Activated naive CD4-positive, alpha-beta T cell treated with Interleukin-2 at 50 U/mL for 16 hours (primary cell): ENCODE data around the gene FSIP1.
A peak's percentile ranks its signal among the peaks of the same experiment; 100 is the strongest.

Experiments
- DNase-seq: peaks from one replicate; pipeline ENCODE4 v3.0.0-alpha.2; 2020

FSIP1 gene

GRCh38 chr15:39613271-39613670 is 169.4 kb downstream of the FSIP1 start:
- DNase-seq = no peak

DNA sequence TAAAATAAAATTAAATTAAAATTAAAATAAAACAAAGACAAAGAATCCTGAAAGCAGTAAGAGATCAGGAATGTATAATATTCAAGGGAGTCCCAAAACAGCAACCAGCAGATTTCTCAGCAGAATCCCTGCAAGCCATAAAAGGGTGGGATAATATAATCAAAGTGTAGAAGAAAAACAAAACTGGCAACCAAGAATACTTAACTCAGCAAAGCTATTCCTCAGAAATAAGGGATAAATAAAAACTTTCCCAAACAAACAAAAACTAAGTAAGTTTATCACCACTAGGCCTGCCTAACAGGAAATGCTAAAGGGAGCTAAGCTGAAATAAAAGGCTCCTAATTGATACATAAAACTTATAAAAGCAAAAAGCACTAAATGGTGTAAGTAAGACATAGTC is 172.0 kb downstream of the FSIP1 start:
- no peak for DNase-seq

DNA sequence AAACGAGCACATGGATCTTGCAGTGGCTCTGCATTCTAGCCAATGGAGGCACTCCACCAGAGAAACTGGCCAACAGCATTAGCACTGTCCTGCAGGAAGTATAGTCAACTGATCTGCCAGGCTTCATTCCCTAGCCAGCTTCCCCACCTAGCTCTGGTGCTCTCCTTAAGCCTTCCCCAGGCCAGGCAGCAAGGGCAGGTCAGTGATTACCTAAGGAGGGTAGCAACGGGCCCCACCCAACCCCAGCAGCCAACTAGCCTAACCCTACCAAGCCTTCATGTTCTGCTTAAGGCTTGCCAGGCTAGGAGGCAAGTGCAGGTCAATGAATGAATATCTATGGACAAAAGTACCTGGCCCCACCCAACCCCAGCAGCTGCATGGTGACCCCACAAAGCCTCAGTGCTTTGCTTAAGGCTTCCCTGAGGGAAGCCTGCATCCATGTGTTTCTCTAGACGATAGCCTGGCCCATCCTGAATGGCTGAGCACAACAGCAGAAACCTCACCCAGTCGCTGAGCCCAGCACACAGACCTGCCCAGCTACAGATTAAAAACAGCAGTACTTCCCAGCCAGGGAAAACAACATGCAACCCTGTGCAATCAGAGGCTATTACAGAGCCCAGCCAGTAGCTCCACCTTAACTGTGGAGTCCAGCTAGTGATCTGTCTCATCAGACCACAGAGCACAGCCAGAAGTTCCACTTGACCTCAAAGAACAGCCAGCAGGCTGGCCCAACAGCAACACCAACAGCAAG is 173.3 kb downstream of the FSIP1 start:
- DNase-seq = no peak

GRCh38 chr15:39608185-39609139 is 174.2 kb downstream of the FSIP1 start:
- DNase-seq = no peak

DNA sequence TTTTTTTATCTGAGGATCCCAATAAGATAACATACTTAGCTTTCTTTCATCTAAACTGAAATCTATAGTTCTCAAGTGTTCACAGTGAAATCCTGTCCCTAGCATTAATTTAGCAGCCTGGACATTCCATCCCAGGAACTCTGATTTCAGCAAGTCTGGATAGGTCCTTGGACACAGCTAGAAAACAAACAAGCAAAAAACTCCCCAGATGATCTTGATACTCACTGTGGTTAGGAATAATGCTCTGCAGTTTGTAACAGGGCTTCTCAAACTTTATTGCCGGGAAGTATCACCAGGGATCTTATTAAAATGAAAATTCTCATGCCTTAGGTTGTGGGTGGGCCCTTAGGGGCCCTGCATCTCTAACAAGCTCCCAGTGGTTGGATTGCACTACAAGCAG is 177.5 kb downstream of the FSIP1 start:
- DNase-seq = no peak

GRCh38 chr15:39602143-39602542 is 180.5 kb downstream of the FSIP1 start:
- DNase-seq = no peak

DNA sequence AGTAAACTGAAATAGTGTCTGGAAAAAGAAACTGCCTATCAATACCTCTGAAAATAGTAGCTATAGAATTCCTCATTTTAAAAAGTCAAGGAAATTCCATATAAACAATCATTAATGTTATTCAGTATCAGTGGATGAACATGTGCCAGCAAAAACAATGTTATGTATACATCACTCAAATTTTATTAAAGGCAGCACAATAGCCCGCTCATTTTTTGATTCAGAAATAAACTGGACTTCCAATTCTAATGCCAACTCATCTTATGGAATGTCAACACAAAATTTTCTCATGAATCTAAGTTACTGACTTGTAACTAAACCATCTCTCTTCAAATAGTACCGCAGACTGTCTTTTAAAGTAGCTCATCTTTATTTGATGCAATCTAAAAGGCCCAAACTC is 182.8 kb downstream of the FSIP1 start:
- no peak for DNase-seq

DNA sequence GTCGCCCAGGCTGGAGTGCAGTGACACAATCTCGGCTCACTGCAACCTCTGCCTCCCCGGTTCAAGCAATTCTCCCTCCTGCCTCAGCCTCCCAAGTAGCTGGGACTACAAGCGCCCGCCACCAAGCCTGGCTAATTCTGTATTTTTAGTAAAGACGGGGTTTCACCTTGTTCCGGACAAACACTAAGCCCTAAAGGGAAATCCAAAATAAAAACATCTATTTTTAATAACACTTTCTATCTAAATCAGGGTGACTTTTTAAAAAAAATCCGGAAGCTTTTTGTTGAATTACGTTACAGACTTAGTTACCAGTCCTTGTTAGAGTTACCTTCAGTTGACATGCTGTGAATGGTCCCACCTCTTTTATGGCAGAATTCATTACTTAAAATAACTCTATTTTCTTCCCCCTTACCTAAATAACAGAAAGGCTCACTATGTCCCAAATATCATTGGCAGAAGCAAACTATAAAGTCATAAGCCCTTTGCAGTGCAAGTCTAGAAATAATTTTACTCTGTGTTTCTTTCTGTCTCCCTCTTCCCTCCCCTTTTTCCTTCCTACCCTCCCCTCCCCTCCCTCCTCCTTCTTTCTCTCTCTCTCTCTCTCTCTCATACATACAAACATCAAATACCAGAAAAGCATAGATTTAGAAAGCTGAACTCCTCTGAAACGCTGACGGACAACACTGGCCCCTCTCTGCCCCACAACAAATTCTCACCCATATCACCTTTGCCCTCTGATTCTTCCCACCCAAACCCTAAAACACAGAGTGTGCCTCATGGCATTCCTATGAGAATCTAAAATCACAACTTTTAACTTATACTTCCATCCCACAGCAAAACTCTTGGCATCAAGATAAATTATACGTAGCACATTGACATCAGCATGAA is 183.4 kb downstream of the FSIP1 start:
- no peak for DNase-seq

GRCh38 chr15:39598186-39598850 is 184.3 kb downstream of the FSIP1 start:
- no peak for DNase-seq

GRCh38 chr15:39597751-39598185 is 184.9 kb downstream of the FSIP1 start:
- DNase-seq = no peak

- no peak for DNase-seq
These were observed 185.3 kb downstream of the FSIP1 start for GRCh38 chr15:39597336-39597735.

DNA sequence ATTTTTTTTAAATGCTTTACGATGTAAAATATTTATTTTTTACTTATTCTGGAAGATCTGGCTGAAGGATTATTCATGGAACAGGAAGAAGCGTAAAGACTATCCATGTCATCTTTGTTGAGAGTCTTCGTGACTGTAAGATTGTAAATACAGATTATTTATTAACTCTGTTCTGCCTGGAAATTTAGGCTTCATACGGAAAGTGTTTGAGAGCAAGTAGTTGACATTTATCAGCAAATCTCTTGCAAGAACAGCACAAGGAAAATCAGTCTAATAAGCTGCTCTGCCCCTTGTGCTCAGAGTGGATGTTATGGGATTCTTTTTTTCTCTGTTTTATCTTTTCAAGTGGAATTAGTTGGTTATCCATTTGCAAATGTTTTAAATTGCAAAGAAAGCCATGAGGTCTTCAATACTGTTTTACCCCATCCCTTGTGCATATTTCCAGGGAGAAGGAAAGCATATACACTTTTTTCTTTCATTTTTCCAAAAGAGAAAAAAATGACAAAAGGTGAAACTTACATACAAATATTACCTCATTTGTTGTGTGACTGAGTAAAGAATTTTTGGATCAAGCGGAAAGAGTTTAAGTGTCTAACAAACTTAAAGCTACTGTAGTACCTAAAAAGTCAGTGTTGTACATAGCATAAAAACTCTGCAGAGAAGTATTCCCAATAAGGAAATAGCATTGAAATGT is 186.1 kb downstream of the FSIP1 start:
- no peak for DNase-seq

DNA sequence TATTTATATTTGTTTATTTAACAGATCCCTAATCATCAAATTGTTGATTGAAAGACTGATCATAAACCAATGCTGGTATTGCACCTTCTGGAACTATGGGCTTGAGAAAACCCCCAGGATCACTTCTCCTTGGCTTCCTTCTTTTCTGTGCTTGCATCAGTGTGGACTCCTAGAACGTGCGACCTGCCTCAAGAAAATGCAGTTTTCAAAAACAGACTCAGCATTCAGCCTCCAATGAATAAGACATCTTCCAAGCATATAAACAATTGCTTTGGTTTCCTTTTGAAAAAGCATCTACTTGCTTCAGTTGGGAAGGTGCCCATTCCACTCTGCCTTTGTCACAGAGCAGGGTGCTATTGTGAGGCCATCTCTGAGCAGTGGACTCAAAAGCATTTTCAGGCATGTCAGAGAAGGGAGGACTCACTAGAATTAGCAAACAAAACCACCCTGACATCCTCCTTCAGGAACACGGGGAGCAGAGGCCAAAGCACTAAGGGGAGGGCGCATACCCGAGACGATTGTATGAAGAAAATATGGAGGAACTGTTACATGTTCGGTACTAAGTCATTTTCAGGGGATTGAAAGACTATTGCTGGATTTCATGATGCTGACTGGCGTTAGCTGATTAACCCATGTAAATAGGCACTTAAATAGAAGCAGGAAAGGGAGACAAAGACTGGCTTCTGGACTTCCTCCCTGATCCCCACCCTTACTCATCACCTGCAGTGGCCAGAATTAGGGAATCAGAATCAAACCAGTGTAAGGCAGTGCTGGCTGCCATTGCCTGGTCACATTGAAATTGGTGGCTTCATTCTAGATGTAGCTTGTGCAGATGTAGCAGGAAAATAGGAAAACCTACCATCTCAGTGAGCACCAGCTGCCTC is 187.1 kb downstream of the FSIP1 start:
- no peak for DNase-seq

DNA sequence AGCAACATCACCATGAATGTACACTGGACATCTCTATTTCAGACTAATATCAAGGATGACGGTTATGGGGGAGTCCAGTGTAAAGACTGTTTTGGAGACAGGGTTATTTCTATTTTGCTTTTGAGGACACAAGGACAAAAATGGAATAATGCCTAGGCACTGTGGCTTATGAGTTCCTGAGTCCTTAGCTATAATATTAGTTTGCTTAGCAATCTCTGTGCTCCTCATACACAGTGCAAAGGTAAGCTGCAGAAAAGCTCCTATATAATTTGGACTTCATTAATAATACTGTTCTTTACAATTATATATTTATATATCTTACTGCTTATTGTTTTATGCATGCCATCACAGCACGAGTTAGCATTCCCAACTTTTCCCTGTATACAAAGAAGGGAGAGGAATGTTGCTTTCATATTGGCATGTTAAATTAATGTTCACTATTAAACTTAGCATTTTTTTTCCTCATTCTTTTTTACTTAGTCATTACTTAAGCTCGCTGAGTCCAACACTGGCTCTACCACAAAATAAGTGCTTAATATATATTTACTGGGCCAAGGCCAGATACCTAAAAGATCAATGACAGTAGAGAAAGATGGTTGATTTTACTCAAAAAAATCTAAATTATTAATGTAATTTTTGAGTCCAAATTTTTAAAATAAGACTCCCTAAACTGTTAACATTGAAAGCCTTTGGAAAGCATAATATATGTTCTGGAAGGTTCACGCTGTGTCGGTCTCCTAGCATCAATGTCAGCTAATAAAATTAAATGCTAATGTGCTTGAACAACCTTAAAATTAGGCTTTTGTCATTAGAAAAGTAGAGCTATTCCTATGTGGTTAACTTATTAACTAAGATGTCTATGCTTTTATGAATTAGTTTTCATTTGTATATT is 187.9 kb downstream of the FSIP1 start:
- DNase-seq = no peak

- peak; percentile 33 for DNase-seq
These were observed 188.8 kb downstream of the FSIP1 start for GRCh38 chr15:39593656-39594445.

DNA sequence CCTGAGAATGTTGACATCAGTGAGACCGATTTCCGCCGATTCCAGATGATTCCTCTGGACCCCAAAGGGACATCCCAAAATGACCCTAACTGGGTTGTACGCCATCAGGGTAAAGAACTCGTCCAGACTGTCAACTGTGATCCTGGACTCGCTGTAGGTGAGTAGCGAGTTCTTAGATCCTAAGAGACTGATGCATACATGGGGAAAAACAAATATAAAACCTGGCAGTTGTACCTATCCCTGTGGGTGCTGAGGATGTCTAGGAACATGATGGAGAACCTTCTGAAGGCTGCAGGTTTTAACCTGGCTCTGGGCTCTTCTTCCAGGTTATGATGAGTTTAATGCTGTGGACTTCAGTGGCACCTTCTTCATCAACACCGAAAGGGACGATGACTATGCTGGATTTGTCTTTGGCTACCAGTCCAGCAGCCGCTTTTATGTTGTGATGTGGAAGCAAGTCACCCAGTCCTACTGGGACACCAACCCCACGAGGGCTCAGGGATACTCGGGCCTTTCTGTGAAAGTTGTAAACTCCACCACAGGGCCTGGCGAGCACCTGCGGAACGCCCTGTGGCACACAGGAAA is 189.5 kb downstream of the FSIP1 start:
- DNase-seq = no peak

DNA sequence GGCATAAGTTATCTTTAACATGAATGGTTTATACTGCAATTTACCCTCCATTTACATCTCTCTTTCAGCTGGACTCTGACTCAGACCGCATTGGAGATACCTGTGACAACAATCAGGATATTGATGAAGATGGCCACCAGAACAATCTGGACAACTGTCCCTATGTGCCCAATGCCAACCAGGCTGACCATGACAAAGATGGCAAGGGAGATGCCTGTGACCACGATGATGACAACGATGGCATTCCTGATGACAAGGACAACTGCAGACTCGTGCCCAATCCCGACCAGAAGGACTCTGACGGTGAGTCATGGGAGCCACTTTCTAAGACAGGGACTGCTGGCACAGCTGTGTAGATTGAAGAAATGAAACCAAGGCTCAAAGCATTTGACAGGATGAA is 190.1 kb downstream of the FSIP1 start:
- DNase-seq = no peak

GRCh38 chr15:39591896-39592315 is 190.7 kb downstream of the FSIP1 start:
- no peak for DNase-seq
